Neutrophil (primary cell): ENCODE measurements around the gene ACSS3.
"Not testable (repeated sequence)": the region's sequence is repeated elsewhere in the genome, so short reads cannot be mapped to it uniquely, and the experiment has no call there.

Source experiments
- H3K27ac ChIP-seq: fragments of 200-600 bp; sonication (generic); 2 replicates; pipeline ENCODE4 v1.5.1; 2016; ENCODE audit warnings: mild to moderate bottlenecking, moderate library complexity
- H3K27me3 ChIP-seq: fragments of 200-600 bp; sonication (generic); 2 replicates; pipeline ENCODE4 v1.6.0; 2016; ENCODE audit warnings: mild to moderate bottlenecking
- H3K36me3 ChIP-seq: fragments of 200-600 bp; sonication (generic); 2 replicates; pipeline ENCODE4 v1.5.1; 2017
- H3K4me1 ChIP-seq, 2 experiments: fragments of 200-600 bp in 1 of 2; sonication (generic) in 1 of 2; 1 replicate in 1 of 2; 2 replicates in 1 of 2; pipeline versions ENCODE4 v1.5.1 to v1.6.1; 2013 to 2016; ENCODE audit warnings: low read depth in 1 of 2, low read length in 1 of 2, mild to moderate bottlenecking in 1 of 2, moderate library complexity in 1 of 2; ENCODE audit not compliant: control insufficient read depth in 1 of 2, insufficient read depth in 1 of 2
- H3K4me3 ChIP-seq, 2 experiments: fragments of 200-600 bp in 1 of 2; sonication (generic) in 1 of 2; 1 replicate in 1 of 2; 2 replicates in 1 of 2; pipeline ENCODE4 v1.5.1; 2013 to 2016; ENCODE audit warnings: low read depth in 1 of 2, low read length in 1 of 2, mild to moderate bottlenecking in 1 of 2, moderate library complexity in 1 of 2
- H3K9me3 ChIP-seq: fragments of 200-600 bp; sonication (generic); 2 replicates; pipeline ENCODE4 v1.5.1; 2016
- CTCF ChIP-seq: fragments of 200-600 bp; sonication (generic); IDR thresholded peaks from 2 replicates; pipeline ENCODE4 v1.5.1; 2016; ENCODE audit warnings: antibody characterized with exemption

Gene ACSS3

DNA sequence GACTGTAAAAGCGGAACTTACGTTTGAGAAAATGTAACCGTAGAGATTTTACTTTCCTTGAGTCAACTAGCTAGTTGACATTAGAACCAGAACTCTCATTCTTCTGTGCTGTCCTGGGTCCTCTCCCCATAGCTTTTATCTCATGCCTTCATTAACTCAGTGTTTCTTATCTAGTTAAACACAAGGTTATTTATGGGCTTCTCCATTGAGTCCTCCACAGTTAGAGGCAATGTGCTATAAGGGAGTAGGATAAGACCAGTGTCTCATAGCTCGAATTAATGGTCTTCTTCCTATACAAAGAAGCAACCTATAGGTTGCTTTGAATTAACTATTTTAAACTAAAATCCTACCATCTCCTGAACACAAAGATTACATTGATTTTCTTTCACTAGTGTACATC lies 129.8 kb downstream of the ACSS3 start:
- Histone ChIP-seq H3K9me3 (no peaks in the 10 kb centered on the region), H3K4me1 (no peaks in the 10 kb centered on the region), H3K36me3 (no peaks in the 10 kb centered on the region), H3K4me3 (no peak overlapping the region), H3K27ac (no peak overlapping the region), H3K27me3 (no peaks in the 10 kb centered on the region)
- no peak for TF ChIP-seq CTCF

- no peak for TF ChIP-seq CTCF
- H3K36me3 ChIP-seq = no peaks in the 10 kb centered on the region
Observed at GRCh38 chr12:81208187-81208911, 130.5 kb downstream of the ACSS3 start.

DNA sequence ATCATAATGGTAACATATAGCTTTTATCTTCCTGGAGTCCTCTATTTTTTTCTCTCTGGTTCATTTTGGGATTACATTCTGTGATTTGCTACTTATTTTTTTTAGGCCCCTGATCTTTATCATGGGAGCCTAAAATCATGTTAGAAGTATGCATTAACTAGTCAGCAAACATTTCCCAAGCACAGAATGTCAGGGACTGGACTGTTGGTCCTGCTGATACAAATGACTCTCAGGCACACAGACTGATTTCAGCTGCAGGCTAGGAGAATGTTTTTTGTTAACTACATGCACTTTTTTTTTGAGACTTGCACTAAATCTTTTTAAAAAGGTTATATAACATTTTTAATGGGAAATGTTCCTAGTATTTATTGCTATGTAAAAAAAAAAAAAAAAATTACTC lies 131.1 kb downstream of the ACSS3 start:
- Histone ChIP-seq H3K4me1 (no peaks in the 10 kb centered on the region), H3K9me3 (no peaks in the 10 kb centered on the region), H3K27ac (no peak overlapping the region), H3K4me3 (no peak overlapping the region), H3K27me3 (no peaks in the 10 kb centered on the region), H3K36me3 (no peaks in the 10 kb centered on the region)
- no peak for TF ChIP-seq CTCF

More at GRCh38 chr12:81208187-81208911, 130.5 kb downstream of the ACSS3 start:
- no peak overlapping the region for H3K4me3 ChIP-seq
- H3K27me3 ChIP-seq = no peaks in the 10 kb centered on the region
- H3K4me1 ChIP-seq = no peaks in the 10 kb centered on the region
- H3K9me3 ChIP-seq = no peaks in the 10 kb centered on the region
- H3K27ac ChIP-seq = no peak overlapping the region

DNA sequence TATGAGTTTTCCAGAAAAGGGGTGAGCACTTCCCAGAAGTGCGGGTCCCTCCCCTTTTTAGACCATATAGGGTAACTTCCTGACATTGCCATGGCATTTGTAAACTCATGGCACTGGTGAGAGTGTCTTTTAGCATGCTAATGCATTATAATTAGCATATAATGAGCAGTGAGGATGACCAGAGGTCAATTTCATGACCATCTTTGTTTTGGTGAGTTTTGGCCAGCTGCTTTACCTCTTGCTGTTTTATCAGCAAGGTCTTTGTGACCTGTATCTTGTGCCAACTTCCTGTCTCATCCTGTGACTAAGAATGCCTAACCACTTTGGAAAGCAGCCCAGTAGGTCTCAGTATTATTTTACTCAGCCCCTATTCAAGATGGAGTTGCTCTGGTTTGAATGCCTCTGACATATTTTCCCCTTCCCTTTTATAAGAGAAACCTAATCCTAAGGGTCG lies 131.9 kb downstream of the ACSS3 start:
- H3K4me3 ChIP-seq, H3K27ac ChIP-seq, H3K36me3 ChIP-seq, H3K4me1 ChIP-seq, H3K9me3 ChIP-seq, H3K27me3 ChIP-seq: not testable (repeated sequence)

- Histone ChIP-seq H3K9me3 (no peaks in the 10 kb centered on the region), H3K36me3 (no peaks in the 10 kb centered on the region), H3K27me3 (no peaks in the 10 kb centered on the region), H3K4me1 (no peaks in the 10 kb centered on the region), H3K27ac (no peak overlapping the region), H3K4me3 (no peak overlapping the region)
- TF ChIP-seq CTCF = no peak
Observed at GRCh38 chr12:81211306-81211705, 133.4 kb downstream of the ACSS3 start.

- no peak for TF ChIP-seq CTCF
- no peaks in the 10 kb centered on the region for H3K36me3 ChIP-seq
- H3K4me3 ChIP-seq = no peak overlapping the region
- H3K9me3 ChIP-seq = no peaks in the 10 kb centered on the region
- H3K27ac ChIP-seq = no peak overlapping the region
- H3K4me1 ChIP-seq = no peaks in the 10 kb centered on the region
- H3K27me3 ChIP-seq = no peaks in the 10 kb centered on the region
Observed at GRCh38 chr12:81212996-81213696, 135.3 kb downstream of the ACSS3 start.
